ENCODE measurements around the gene SKI.

Gene SKI

GRCh38 chr1:2320760-2321667 is 92.9 kb downstream of the SKI start:
- no peak overlapping the region for H3K4me3 ChIP-seq
- no peaks in the 10 kb centered on the region for H3K36me3 ChIP-seq
- no peaks in the 10 kb centered on the region for H3K27me3 ChIP-seq
- intact Hi-C loops (cut with DNase I; ENCODE audit: low total_unique reads): no loop called here
- TF ChIP-seq CTCF (IDR thresholded peaks at IDR 0.05): no peak
- H3K27ac ChIP-seq: peak overlapping the region; percentile 90 to 93
- DNase-seq: no peak
- H3K4me1 ChIP-seq: peaks cover 9 to 84% (median 66%) of the 10 kb centered on the region in 4 donors
- H3K9me3 ChIP-seq: no peaks in the 10 kb centered on the region

- TF ChIP-seq CTCF (IDR thresholded peaks at IDR 0.05): peak in 1 of 2 experiments; percentile 8
- peak overlapping the region; percentile 19 to 43 for H3K4me3 ChIP-seq
- peaks cover 9 to 73% (median 57%) of the 10 kb centered on the region in 4 donors for H3K4me1 ChIP-seq
- H3K36me3 ChIP-seq: no peaks in the 10 kb centered on the region
- no peaks in the 10 kb centered on the region for H3K27me3 ChIP-seq
- peak; percentile 82 to 94 for DNase-seq
- no peaks in the 10 kb centered on the region for H3K9me3 ChIP-seq
- intact Hi-C loops (cut with DNase I; ENCODE audit: low total_unique reads): no loop called here
- peak overlapping the region; percentile 90 to 93 for H3K27ac ChIP-seq
These were observed 94.0 kb downstream of the SKI start for GRCh38 chr1:2322065-2322571.

- peak; percentile 57 to 86 for DNase-seq
These were observed 94.6 kb downstream of the SKI start for GRCh38 chr1:2322581-2323211.

GRCh38 chr1:2323451-2323974 is 95.4 kb downstream of the SKI start:
- no peak for DNase-seq
- H3K27ac ChIP-seq: peak overlapping the region; percentile 90 to 93
- peaks cover 9 to 59% (median 46%) of the 10 kb centered on the region in 4 donors for H3K4me1 ChIP-seq

More at GRCh38 chr1:2322581-2323211, 94.6 kb downstream of the SKI start:
- Histone ChIP-seq H3K36me3 (no peaks in the 10 kb centered on the region), H3K27ac (peak overlapping the region; percentile 90 to 93), H3K4me3 (peak overlapping the region; percentile 19 to 43), H3K9me3 (no peaks in the 10 kb centered on the region), H3K27me3 (no peaks in the 10 kb centered on the region), H3K4me1 (peaks cover 9 to 67% (median 53%) of the 10 kb centered on the region in 4 donors)
- intact Hi-C loops (cut with DNase I; ENCODE audit: low total_unique reads): no loop called here
- no peak for TF ChIP-seq CTCF (IDR thresholded peaks at IDR 0.05)

More at GRCh38 chr1:2323451-2323974, 95.4 kb downstream of the SKI start:
- no peaks in the 10 kb centered on the region for H3K27me3 ChIP-seq
- no peak overlapping the region for H3K4me3 ChIP-seq
- TF ChIP-seq CTCF (IDR thresholded peaks at IDR 0.05): no peak
- no peaks in the 10 kb centered on the region for H3K9me3 ChIP-seq
- intact Hi-C loops (cut with DNase I; ENCODE audit: low total_unique reads): no loop called here
- H3K36me3 ChIP-seq: no peaks in the 10 kb centered on the region

Data from tibial artery (tissue), 4 donors.